NOMO-1 (cell line): Measurements from ENCODE around the gene CHCHD3.
"Not testable (repeated sequence)": the region's sequence is repeated elsewhere in the genome, so short reads cannot be mapped to it uniquely, and the experiment has no call there.

Experiments
- DNase-seq, 2 experiments: peaks; one replicate each; lab custom pipeline; 2025; ENCODE audit not compliant: unreplicated experiment in 2 of 2; lab: John Stamatoyannopoulos, UW

Gene CHCHD3

DNA sequence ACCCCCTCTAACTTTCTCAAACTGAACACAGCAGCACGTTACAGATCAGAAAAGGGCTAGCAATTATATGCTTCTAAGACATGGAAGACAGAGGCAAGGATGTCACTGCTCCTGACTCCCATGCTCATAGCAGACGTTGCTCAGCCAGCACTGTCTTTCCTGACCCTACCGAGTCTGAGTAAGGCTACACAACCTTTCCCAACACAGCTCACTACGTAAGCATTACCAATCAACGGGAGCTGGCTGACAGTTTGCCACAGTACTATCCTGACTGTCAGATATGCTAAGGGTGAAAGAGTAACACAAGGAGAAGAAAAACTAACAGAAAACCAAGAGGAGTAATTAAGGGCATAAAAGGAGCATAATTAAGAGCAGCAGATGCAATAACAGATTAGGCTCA is 171.2 kb downstream of the CHCHD3 start:
- DNase-seq: no peak

DNA sequence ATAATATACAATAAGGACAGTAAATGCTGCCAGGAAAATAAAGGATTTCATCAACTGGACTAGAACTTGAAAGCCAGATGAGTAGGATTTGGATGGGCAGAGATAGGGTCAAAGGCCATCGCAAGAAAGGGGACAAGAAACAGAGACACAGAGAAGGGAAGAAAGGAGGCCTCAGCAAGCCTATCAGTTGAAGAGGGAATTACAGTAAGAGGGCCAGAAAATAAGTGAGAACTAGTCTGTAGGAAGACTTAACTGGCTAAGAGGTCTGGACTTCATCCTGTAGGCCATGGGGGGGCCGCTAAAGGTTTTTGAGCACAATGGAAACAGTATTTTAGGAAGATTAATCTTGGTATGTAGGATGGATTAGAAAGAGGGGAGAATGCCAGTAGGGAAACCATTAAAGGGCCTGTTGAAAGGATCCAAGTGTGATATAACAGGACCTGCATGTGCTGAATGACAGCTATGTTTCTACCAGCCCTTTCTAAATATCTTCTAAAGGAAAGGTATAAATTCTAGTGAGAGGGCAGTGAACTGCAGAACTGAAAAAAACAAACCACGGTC is 174.4 kb downstream of the CHCHD3 start:
- no peak for DNase-seq

DNA sequence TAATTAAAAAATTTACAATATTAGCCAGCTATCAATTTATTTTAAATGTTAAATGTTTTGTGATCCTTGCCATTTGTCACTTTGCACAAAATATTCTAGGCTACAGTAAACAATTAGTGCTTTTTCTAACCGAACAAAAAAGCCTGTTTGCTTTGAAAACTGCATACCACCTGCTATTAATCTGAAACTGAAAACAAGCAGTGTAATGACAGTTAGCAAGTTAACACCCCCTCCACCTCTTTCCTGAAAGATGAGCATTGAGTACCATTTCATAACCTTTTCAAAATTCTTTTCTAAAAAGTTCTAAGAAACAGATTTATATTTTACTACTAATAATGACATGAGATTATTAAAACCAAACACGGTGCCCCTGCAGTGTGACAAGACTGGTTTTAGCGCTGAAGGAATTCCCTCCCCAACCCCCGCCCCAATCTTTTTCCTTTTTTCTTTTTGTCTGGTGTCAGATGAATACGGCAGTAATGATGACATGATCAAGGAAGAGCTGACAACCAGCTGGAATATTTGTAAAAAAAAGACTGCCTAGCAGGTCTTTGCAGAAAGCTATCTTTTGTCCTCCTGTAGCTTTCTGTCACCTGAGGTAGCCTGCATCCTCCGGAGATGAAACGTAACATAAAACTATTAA is 175.6 kb downstream of the CHCHD3 start:
- DNase-seq: no peak

DNA sequence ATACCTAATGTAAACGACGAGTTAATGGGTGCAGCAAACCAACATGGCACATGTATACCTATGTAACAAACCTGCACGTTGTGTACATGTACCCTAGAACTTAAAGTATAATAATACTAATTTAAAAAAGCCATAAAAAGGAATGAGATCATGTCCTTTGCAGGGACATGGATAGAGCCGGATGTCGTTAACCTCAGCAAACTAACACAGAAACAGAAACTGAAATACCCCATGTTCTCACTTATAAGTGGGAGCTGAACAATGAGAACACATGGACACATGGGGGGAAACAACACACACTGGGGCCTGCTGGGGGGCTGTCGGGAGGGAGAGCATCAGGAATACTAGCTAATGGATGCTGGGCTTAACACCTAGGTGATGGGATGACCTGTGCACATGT is 176.8 kb downstream of the CHCHD3 start:
- not testable (repeated sequence) for DNase-seq

DNA sequence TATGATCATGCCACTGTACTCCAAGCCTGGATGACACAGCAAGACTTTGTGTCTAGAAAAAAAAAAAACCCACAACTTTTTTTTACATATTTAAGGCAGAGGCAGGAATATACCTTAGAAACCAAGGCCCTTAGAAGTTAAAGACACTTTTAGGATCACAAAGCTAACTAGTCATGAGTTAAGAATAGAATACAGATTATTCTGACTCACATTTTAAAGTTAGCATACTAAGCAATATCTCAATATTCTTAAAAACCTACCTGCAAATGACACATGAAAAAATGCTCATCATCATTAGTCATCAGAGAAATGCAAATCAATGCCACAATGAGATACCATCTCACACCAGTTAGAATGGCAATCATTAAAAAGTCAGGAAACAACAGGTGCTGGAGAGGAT is 177.7 kb downstream of the CHCHD3 start:
- DNase-seq: no peak

DNA sequence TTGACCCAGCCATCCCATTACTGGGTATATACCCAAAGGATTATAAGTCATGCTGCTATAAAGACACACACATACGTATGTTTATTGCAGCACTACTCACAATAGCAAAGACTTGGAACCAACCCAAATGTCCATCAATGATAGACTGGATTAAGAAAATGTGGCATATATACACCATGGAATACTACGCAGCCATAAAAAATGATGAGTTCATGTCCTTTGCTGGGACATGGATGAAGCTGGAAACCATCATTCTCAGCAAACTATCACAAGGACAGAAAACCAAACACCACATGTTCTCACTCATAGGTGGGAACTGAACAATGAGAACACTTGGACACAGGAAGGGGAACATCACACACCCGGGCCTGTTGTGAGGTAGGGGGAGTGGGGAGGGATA is 179.6 kb downstream of the CHCHD3 start:
- not testable (repeated sequence) for DNase-seq

DNA sequence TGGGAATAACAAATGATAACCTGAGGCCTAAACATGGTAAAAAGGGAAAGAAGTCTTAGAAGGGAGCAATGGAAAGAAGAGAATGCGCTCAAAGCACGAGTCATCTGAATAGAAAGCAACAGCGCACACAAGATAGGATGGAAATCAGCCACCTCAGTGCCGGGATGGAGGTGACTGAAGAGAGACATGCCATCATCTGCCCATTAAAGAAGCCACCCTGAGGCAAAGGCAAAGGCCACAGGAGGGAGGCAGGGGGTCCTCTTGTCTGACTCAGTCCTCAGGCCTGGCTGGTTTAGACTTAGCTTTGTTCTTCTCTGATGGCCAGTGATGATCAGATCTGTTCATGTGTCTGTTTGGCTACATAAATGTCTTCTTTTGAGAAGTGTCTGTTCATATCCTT is 180.6 kb downstream of the CHCHD3 start:
- DNase-seq: no peak

DNA sequence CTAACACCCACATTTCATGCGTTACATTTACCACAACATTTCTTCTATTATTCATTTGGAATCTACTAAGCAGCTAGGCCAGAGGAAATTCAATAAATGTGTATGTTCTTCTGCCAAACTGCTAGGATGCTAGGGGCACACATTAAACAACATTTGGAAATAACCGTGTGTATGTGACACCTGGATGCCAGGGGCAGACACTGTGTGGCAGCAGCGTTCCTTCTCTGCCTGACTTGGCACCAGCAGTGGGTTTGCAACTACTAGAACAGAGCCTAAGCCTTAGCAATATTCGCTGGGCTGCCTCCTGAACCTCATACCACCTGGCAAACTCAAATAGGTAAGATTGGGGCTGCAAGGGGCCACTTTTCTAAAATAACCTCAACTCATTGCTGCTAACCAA is 182.1 kb downstream of the CHCHD3 start:
- DNase-seq: no peak

DNA sequence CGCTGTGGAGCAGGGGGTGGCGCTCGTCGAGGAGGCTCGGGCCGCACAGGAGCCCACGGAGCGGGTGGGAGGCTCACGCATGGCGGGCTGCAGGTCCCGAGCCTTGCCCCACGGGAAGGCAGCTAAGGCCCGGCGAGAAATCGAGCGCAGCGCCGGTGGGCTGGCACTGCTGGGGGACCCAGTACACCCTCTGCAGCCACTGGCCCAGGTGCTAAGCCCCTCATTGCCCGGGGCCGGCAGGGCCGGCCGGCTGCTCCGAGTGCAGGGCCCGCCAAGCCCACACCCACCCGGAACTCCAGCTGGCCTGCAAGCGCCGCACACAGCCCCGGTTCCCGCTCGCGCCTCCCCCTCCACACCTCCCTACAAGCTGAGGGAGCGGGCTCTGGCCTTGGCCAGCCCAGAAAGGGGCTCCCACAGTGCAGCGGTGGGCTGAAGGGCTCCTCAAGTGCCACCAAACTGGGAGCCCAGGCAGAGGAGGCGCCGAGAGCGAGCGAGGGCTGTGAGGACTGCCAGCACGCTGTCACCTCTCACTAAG is 183.2 kb downstream of the CHCHD3 start:
- not testable (repeated sequence) for DNase-seq

DNA sequence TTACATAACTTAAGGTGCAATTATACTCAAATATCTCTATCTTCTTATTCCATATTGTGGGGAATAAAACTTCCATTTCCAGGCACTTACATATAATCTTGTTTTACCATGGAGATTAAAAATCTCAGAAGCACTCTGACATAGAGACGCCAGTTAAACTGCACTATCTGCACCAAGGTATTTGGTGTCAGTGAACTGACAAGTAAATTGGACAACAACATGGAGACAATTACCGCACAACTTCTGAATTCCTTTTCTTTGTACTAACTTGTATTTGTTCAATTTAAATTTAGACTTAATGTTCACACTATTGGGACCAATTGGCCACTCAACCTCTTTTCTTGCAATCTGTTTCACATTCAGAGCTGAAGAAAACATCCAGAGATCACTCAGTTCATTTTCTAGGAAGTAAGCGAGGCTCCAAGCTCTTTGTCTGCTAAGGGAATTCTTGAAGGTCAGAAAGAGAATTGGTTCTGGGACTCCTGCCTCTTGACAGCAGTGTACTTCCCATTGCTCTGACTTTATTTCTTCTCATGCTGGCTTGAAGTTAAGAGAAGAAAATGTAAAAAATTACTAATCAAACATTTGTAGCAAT is 184.7 kb downstream of the CHCHD3 start:
- no peak for DNase-seq

DNA sequence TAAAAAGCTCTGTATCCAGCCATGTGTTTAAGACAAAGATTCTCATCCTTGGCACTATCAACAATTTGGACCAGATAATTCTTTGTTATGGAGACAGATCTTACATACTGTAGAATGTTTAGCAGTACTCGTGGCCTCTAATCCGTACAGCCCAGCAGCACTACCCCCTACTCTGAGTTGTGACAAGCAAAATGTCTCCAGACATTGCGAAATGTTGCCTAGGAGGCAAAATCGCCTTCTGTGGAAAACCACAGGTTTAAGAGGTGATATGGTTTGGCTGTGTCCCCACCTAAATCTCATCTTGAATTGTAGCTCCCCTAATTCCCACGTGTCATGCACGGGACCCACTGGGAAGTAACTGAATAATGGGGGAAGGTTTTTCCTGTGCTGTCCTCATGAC is 186.7 kb downstream of the CHCHD3 start:
- no peak for DNase-seq

DNA sequence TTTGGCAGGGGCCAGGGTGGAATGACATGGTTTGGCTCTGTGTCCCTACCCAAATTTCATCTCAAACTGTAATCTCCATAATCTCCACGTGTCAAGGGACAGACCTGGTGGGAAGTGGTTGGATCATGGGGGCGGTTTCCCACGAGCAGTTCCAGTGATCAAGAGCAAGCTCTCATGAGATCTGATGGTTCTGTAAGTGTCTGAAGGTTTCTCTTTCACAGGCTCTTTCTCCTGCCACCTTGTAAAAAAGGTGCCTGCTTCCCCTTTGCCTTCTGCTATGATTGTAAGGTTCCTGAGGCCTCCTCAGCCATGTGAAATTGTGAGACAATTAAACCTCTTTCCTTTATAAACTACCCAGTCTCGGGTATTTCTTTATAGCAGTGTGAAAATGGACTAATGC is 188.3 kb downstream of the CHCHD3 start:
- DNase-seq: no peak

DNA sequence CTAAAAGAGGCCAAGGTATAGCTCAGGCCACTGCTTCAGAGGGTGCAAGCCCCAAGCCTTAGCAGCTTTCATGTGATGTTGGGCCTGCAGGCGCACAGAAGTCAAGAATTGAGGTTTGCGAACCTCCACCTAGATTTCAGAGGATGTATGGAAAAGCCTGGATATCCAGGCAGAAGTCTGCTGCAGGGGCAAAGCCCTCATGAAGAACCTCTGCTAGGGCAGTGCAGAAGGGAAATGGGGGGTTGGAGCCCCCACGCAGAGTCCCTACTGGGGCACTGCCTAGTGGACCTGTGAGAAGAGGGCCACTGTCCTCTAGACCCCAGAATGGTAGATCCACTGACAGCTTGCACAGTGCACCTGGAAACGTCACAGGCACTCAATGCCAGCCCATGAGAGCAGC is 189.1 kb downstream of the CHCHD3 start:
- not testable (repeated sequence) for DNase-seq

DNA sequence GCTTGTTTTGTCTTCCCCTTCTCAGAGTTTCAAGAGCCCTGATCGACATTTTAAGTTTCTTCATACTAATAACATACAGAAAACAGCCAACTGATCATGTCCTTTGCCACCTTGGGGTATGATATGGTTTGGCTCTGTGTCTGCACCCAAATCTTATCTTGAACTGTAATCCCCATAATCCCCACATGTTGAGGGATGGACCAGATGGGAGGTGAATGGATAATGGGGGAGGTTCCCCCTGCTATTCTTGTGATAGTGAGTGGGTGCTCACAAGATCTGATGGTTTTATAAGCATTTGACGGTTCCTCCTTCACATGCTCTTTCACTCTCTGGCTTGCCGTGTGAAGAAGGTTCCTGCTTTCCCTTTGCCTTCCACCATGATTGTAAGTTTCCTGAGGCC is 190.3 kb downstream of the CHCHD3 start:
- no peak for DNase-seq

DNA sequence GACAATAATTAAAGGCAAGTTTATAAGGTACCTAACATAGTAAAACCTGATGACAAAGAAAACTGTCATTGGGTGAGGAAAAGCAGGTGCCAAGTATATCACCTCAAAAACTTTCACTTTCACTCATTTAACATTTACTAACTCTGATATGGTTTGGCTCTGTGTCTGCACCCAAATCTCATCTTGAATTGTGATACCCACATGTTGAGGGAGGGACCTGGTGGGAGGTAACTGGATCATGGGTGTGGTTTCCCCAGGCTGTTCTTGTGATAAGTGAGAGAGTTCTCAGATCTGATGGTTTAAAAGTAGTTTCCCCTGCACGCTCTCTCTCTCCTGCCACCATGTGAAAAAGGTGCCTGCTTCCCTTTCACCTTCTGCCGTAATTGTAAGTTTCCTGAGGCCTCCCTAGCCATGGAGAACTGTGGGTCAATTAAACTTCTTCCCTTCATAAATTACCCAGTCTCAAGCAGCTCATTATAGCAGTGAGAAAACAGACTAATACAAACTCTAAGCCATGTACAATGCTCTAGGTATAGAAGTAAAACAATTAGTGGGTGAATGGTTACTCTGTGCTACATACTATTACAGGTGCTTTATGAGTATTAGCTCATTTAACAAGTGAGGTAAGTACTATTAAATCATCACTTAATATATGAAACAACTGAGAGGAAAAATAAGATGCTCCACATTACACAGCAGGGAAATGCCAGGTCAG is 199.0 kb downstream of the CHCHD3 start:
- DNase-seq: no peak

DNA sequence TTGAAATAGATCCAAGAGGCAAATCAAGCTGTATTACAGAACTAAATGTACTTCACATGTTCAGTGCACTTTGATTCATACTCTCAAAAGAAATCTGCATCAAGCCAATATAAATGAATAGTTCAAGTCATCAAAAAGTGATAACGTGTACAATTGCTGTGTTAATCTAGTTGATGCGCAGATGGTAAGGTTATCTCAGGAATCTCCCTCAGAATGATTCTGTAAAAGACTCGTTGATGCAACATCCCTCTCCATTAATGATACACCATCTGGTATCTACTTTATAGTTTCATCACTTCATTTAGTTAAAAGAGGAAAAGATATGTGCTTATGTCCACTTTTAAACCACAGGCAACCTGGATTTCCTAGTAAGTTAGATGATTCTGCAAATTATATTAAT is 200.6 kb downstream of the CHCHD3 start:
- no peak for DNase-seq

DNA sequence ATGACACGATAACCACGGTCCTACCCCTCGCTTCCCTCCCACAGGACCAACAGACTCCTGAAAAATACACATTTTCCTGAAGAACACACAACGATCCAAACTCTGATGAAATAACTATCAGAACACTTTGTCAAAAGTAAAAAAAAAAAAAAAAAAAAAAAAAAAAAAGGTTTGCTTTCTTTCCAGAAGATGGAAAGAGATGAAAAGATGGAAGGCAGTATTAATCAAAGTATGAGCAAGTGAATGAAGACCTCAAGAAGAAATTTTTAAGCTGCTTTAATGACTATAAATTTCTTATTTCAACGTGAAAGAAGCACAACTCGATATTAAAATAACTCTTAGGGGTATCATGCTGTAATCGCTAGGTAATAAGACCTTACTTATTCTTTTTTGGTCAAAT is 202.3 kb downstream of the CHCHD3 start:
- DNase-seq: no peak

DNA sequence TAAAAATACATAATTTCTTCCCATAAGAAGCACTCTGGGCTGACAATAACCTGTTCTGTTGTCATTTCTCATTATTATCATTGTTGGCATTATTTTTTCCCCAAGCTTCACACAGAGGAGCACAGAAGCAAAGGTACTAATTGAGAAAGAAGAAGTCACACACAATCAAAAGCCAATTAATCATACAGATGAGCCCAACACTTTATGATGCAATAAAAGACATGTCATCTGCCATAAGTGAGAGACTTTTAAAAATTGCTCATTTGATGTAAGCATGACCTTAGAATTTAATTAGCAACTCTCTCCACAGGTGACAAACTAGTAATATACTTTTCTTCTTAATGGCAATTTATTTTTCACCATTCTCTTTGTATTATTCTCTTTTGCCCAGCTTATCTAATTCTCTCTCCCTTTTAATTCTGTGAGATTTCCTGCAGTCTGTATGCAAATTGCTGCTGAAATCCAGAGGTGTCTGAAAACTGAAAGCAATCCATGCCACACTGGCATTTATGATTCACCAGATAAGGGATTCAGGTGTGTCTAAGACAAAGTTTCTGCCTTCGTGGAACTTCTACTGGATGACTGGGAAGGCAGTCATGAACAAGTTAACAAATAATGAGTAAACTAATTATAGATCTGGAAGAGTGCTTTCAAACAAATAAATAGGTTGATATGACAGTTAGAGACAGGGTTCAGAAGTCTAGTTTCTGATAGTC is 203.5 kb downstream of the CHCHD3 start:
- peak in 1 of 2 experiments; percentile 19 for DNase-seq

DNA sequence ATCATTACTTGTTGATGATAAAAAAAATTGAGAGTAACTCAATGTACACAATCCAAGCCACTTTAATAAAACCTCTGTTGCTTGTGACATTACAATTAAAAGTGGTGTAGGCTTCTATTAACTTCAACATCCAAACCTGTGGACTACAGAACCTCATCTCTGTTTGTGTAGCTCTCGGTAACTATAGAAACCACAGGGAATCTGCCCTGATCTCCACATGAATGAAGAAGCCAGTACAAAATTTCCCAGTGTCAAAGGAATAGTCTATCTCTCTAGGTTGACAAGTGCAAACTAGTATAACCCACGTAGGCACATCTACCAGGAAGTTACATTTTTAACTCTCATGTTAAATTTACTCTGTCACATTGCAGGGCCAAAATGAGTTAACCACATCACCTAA is 204.3 kb downstream of the CHCHD3 start:
- no peak for DNase-seq

DNA sequence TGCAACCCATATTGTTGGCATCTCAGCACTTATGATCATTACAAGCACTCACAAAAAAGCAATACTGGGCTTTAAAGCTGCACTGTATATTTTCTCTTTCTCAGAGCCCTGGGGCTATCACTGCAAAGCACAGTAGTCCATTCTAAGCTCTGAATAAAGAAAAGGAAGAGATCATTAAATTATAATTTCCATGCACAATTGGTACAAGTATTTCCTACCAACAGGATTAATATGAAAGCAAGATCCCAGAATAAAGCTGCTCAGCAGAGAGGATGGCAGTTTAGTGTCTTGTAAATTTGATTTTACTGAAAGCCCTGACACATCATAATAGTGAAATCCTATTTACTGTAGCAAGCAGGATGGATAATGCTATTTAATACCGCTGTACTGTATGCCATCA is 205.3 kb downstream of the CHCHD3 start:
- no peak for DNase-seq

DNA sequence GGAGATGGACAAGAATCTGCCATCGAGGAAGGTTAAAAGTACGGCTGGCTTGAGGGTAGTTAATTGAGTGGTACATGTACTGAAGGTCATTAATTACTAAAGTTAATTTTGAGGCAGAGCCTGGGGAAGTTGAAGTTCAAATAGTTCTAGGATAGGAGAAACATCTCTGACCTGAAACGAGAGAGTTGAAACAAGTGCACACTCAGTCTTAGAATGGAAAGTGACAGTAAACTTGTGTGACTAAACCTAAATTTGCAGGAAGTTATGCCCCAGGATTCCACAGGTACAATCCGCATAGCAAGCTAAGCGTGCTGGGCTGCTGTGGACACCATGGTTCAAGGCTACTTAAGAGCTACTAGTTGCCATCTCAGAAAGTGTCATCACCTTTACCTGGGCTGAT is 209.9 kb downstream of the CHCHD3 start:
- DNase-seq: no peak
